KG1 (cell line): ENCODE measurements around the gene FGGY.
"Not testable (repeated sequence)": the region's sequence is repeated elsewhere in the genome, so short reads cannot be mapped to it uniquely, and the experiment has no call there.

Experiments used
- DNase-seq: peaks from one replicate; lab custom pipeline; 2025; lab: John Stamatoyannopoulos, UW

FGGY gene

DNA sequence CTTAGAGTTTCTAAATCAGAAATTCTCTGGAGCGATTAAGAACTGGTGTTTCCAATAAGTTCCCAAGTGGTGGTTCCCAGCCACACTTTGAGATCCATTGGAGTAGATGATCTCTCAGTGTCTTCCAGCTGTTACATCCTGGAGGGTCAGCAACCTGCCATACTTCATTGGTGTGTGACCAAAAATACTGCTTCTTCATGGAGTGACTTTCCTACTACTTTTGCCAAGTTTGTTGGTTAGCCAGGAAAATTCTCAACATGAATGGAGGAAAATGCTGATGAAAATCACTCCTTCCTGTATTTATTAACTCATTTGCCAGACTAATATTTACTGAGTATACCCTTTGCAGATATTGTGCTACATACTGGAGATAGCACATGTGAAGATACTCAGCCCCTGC, 186.1 kb downstream of the FGGY start:
- no peak for DNase-seq

DNA sequence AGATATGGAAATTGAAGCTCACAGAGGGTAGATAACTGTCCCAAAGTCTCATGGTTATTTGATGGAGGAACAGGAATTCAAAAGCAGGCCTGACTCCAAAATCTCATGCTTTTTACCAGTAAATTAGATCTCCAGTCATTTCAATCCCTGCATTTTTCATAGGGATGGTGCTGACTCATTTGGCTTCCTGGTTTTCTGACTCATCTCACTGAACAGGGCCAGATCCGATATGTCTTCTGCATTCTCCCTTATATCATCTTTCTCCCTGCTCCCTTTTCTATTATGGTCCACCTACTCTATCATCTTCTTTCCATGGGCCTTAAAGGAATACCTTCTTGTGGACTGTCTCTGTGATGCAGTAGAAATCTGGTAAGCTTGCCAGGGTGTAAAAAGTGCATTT, 187.2 kb downstream of the FGGY start:
- no peak for DNase-seq

DNA sequence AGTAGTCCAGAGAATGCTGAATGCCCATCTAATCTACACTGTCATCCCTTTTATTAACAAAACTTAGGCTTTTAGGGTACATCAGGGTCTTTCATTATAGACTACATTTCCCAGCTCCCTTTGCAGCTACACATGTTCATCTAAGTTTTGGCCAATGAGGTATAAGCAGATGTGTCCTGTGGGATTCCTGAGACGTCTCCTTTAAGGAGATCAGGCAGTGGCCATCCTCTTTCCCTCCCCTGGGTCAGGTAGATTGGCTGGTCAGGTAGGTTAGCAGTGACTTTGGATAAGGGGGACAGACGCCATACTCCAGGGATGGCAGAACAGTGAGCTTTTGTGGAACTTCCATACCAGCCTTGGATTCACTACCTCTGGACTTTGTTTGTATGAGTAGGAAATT, 188.3 kb downstream of the FGGY start:
- DNase-seq: no peak

DNA sequence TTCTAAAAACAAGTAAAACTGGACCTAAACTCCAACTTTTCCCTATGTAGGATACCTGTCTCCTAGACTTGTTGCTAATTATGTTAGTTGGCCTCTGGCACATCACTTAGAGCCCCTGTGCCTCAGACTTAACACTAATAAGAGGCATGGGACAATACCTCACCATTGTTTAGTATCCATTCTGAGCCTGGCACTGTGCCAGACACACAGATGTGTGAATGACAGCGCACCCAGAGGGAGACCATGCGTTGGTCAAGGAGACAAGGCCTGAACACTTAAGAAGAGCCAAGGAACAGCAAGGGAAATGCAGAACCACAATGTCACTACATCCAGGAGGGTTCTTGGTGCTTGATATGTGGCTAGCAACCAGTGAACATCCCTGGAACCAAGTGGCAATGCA, 189.1 kb downstream of the FGGY start:
- DNase-seq: no peak

DNA sequence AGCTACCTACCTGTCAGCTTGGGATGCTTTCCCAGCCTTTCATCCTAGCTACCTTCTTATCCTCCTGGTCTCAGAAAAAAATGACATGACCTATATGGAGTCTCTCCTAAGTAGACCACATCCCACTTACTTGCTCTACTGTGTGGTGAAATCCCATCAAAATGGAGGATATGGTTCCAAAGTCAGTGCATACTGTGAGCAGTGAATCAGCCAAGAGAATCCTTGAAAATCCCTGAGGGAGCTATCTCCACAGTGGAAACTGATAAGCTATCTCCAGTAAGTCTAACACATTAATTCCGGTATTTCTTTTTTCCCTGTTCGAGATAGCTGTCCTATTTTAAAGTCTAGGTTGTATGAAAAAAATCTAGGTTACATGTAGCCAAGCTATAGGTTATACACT, 189.7 kb downstream of the FGGY start:
- DNase-seq: no peak

DNA sequence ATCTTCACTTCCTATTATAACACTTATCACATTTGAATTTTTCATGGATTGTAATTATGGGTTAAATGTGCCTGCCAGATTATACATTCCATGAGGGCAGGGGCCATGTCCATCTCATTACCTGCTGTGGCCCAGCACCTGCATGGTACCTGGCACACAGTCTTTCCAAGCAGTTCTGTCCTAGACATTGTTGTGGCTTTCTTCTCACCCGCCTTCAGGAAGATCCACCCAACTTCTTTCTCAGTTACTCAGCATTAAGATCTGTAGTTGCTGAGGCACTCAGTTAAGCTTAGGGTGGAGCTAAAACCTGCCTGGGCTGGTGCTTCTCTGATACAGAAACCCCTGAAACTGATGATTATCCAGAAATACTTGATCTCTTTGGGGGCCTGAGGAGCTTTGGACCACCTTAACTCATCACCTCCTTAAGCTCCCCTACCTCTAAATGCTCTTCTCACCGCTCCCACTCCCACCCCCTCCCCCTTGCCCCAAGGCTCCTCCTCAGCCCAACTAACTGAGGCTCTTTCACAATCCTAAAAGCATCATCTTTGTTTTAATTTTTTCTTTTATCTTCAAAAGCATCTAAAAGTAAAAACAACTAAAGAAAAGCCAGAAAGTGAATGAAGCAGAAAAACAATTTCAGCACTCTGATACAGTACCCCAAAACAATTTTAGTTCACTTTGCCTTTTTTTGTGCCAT, 190.6 kb downstream of the FGGY start:
- no peak for DNase-seq

DNA sequence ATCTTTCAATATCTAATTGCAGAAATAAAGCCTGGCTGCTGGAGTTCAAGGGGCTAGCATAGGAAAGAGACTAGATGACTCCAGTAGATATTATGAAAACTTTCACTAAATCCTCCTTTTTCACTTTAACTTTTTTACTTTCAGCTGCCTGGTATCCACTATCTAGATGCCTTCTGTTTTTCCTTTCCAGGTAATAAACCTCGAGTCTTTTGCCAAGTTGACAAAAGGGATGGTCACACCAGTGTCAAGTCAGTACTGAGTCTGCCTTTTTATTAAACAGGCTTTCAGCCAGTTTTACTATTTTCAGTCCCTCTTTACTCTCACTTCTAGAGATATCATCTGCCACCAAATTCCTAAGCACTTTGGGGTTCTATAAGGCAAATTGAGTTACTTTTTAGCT, 195.6 kb downstream of the FGGY start:
- DNase-seq: no peak

DNA sequence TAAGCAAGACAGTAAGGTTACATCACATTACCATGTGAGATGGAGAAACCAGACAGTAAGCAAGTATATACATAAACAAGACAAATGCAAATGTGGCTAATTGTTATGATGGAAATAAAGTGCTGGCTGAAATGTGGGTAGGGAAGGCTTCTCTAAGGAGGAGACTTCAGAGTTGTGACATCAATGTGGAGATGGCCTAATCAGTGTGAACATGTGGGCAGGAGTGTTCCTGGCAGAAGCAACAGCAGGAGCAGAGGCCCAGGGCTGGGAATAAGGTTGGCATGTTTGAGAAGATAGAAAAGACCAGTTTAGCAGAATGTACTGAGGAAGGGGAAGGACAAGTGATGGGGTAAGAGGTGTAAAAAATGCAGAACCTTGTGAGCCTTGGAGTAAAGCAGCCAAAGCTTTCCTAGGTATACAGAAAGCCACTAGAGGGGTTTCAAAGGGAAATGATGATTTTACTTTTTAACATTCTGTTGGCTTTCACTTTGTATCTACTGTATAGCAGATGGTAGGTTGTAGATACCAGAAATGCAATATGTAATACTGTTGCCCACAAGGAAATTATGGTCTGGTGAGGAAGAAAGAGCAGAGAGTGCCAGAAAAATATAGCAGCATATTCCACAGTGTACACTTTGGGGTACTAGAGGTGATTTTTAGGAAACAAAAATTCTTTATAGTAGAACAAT, 197.4 kb downstream of the FGGY start:
- DNase-seq: no peak

DNA sequence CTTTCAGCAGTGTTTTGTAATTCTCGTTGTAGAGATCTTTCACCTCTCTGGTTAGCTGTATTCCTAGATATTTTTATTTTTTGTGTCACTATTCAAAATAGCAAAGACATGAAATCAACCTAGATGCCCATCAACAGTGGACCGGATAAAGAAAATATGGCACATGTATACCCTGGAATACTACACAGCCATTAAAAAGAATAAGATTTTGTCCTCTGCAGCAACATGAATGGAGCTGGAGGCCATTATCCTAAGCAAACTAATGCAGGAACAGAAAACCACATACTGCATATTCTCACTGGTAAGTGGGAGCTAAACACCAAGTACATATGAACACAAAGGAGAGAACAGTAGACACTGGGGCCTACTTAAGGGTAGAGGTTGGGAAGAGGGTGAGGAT, 199.3 kb downstream of the FGGY start:
- DNase-seq: not testable (repeated sequence)

DNA sequence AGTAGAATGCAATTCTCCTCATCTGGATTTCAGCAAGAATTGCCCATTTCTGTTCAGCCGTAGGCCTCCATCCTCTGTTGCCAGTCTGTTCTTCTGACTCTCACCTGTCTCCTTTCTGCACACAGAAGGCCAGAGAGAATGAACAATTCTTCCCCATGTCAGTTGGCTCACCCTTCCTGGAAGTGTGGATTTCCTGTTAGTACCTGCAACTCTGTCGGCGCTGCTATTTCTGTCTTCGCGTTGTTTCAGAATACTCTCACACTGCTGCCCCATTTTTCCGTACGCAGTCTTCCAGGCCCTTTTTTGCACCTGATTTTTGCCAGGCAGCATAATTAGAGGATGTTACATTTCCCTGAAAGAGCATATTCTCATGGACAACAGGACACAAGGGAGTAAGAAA, 200.7 kb downstream of the FGGY start:
- DNase-seq: no peak

DNA sequence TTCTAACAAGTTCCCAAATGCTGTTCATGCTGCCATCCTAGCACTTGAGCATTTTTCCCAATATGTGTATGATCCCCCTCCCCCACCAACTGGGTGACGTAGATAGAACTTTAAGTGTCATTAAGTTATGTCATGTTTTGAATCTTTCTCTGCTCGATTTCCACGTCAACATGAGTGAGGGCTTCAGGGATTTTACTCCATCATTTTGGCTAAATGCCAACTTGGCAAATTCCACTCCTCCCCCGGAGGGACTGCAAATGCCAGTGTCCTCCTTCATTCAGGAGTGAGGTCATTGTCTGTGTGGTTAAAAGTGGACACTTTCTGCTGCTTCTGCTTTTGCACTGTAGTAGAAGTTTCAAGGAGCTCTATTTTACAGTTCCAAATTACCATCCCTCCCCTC, 201.7 kb downstream of the FGGY start:
- no peak for DNase-seq

DNA sequence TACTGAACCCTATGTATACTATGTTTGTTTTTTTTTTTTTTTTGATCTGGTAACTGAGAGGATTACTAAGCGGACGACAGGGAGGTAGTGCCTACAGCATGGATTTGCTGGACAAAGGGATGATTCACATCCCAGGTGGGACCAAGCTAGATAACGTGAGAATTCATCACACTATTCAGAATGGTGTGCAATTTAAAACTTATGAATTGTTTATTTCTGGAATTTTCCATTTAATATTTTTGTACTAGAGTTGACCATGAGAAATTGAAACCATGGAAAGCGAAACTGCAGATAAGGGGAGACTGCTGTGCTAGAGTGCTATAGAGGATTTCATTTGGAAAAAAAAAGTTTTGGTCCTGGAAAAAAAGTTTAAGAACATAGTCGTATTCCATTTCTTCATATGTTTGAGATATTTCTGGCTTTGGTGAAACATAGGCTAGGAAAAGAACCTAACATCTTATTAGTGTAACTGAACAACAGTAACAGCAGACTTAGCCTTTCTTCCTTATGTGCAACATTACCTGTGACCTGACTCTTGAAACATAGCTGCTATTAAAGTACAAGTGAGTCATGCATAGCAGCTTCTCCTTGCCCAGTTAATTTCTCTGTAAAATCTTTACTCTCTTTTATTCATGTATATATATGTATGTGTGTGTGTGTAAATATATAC, 202.5 kb downstream of the FGGY start:
- no peak for DNase-seq

DNA sequence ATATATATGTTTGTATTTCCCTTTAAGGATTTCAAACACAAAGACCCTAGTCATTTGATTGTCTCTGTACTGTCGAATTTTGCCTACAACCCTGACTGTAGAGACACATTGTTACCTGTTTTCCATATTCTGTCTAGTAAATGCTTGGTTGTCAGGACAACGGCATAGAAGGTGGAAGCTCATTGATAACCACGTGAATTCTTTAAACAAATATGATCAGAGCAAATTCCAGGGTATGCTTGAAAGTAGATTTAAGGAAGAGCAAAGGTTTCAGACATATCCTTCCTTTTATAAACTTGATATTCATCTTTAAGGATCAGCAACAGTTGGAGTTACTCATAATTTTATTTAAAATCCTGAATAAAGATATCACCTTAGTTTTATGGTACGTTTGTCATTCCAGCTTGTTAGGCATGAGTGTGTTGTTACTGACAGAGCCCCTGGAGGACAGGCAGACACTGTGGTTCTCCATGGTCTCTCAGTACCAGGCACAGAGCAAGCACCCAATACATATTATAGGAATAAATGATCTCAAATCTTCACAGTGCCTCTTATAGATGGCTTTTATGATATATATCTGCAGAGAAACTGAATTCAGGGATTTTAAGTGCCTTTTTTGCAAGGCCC, 203.2 kb downstream of the FGGY start:
- DNase-seq: no peak

DNA sequence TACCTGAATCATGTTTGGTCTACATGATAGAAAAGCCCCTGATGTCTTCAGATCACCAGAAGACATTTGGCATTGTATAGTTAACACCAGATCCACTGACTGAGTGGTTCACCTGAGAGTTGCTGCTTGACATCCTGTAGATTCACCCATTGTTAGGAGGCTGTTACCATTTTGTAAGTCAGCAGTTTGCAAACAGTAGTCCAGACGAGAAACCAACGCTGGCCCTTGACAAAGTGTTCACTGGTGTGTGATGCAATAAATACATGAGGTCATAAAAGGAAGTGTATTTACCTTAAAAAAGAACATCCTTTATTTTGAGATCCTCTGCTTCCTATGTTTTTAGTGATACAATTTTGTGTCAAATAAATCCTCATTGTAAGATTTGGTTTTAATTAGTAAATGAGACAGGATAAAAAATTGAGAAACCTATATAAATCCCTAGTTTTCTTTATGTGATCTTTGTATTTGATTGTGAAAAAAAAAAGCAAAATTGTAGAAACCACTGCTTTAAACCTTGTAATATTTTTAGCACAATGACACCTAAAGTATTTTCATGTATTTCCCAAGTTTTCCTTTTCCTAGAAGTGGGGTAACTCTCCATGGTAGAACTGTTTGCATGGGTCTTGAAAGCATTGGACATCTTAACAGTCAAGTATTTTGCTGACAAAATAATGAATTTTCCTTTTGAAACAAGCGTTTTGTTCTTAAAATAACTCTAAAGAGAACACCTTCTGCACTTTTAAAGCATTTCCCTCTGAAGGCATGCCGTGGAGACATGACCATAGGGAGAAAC, 204.3 kb downstream of the FGGY start:
- no peak for DNase-seq

DNA sequence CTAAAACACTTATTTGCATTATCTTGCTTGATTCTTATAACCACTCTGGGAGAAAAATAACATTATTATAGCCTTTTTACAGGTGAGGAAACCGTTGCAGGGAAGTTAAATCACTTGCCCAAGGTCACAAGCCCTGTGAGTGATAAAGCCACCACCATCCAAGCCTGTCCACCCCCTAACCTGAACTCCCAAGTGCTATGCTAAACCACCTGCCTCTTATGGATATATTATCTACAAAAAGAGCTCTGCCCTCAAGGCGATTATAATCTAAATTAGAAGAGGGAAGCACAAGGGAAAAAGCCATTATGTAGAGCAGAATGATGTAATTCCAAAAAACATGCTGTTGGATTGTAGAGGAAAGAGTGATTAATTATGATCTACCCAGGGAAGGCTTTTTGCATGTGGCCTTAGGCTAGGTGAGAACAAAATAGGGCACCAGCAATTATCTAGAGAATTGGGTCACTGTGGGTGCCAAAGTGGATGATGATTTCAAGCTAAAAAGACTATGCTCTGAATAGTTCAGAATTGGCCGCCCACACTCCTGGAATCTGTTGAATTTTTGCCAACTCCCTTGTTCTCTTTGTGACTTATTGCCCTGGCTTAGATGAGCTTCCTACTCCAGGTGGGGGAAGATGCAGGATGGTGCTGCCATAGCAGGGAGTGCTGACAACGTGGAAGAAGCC, 205.3 kb downstream of the FGGY start:
- DNase-seq: no peak

DNA sequence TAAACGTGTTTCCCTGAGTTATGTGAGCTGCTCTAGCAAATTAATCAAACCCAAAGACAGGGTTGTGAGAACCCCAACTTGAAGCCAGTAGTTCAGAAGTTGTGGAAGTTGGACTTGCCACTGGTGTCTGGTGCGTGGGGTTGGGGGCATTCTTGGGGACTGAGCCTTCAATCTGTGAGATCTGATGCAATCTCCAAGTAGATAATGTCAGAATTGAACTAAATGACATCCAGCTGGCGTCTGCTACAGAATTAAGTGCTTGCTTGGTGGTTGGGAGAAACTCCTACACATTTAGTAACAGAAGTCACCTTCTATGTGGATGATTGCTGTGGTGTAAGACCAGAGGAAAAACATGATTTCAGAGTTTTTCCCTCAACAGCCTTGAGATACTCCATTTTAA, 207.4 kb downstream of the FGGY start:
- DNase-seq: no peak

DNA sequence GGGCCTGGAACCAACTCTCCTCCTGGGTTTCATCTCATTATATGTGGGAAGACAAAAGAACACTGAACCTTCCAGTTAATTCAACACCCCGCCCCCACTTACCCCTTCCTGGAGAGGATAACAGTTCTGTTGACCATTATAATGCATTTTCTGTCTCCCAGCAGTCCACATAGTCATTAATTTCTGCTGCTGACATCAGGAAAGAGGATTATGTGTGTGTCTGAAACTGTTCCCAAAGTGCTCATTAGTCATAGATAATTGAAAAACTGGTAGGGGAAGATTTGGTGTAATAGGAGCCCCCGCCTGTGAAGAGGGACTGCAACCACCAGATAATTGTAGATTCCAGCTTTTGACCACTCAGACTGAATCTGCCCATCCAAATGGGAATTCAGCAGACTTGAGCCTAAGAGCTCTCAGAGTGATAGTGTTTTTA, 208.7 kb downstream of the FGGY start:
- no peak for DNase-seq

DNA sequence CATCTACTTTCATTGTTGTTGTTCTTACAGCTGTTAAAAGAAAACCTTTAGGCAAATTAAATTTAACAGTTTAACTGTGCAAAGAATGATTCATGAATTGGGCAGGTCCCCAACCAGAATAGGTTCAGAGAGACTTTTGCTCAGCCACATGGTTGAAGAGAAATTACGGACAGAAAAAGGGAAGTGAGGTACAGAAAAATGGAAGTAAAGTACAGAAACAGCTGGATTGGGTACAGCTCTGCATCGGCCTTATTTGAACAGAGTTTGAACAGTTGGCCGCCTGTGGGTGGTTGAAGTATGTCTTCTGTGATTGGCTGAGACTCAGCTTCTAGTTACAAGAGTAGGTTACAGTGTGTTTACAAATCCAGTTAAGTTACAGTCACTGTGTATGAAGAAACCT, 210.1 kb downstream of the FGGY start:
- DNase-seq: no peak

DNA sequence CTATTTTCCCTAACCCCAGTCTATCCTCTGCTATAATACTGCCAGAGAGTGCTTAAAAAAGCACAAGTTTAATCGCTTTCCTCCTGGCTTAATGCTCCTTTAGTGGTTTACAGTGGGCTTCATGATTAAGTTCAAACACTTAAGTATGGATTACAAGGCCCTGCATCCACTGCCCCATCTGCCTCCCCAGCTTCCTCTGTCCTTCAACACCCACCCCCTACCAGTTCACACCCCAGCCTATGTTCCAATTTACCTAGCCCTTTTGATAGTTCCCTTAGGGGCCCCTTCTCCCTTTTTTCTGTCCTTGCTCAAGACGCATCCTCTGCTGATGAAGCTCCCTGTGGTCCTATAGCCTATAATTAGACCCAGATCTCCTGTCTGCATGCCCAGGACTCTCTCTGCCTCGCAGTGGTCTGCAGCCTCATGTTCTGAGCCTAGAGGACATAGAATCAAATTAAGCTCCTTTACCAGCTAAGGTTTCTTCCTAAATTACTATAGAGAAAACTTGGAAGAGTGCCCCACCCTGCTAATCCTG, 212.5 kb downstream of the FGGY start:
- DNase-seq: no peak

DNA sequence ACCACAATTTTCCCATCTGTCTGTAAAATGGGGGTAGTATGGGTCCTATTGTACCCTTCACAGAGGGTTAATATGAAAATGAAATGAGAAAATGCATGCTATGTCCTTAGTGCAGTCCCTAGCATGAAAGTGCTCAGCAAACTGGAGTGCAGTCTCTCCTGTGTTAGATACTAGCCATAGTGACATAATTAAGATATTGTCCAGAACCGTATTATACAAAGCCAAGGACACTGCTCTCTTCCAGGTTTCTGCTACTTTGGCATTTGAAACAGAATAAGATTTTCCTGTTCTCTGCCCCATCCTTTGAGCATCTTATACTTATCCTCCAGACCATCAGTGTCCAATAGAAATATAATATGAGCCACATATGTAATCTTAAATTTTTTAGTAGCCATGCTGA, 213.4 kb downstream of the FGGY start:
- no peak for DNase-seq
